Endothelial cell of umbilical vein (primary cell): ENCODE measurements around the gene MICAL3. TPM values are rescaled to one million over a fixed set of nuclear protein-coding genes. Genes with fewer than 3 reads are reported as not detected.

Source experiments
- BruUV-seq: library from RNA; stranded (reverse); fragments of 400-500 nt; replicated peaks from 2 replicates; lab custom pipeline; 2021; lab: Mats Ljungman, UMichigan
- CTCF ChIA-PET: fragments of 300-600, 350-600 bp; sonication (Branson Sonifier 250); formaldehyde crosslinking; loops from one replicate; lab custom pipeline; 2021; ENCODE audit warnings: antibody characterized with exemption, inconsistent platforms; lab: Charles Lee
- POLR2A ChIA-PET: fragments of 300-600, 350-600 bp; sonication (Branson Sonifier 250); formaldehyde crosslinking; loops from one replicate; lab custom pipeline; 2021; ENCODE audit warnings: antibody characterized with exemption, inconsistent platforms; lab: Charles Lee
- DNase-seq: peaks from one replicate; pipeline ENCODE4 v3.0.0-alpha.2; 2011; ENCODE audit warnings: low read depth, low spot score
- FAIRE-seq: peaks from 2 replicates; lab custom pipeline; 2011; peaks lifted over from hg19 to GRCh38; lab: Jason Lieb, UNC
- H2AFZ ChIP-seq: 2 replicates; pipeline ENCODE4 v1.6.0; 2012; ENCODE audit warnings: low read depth, low read length, control low read depth, inconsistent platforms
- H3K27ac ChIP-seq: 2 replicates; pipeline ENCODE4 v1.5.1; 2011; ENCODE audit warnings: low read depth, mild to moderate bottlenecking, control low read depth, low read length, moderate library complexity; ENCODE audit not compliant: insufficient read depth
- H3K27me3 ChIP-seq, 2 experiments: 2 replicates each; pipeline versions ENCODE4 v1.6.0 to v1.6.1; 2011; ENCODE audit warnings: low read length in 2 of 2, mixed read lengths in 1 of 2; ENCODE audit not compliant: control insufficient read depth in 2 of 2, insufficient read depth in 2 of 2
- H3K36me3 ChIP-seq, 2 experiments: 2 replicates in 1 of 2; 3 replicates in 1 of 2; pipeline ENCODE4 v1.5.1; 2011; ENCODE audit warnings: low read length in 2 of 2, mild to moderate bottlenecking in 1 of 2, moderate library complexity in 1 of 2; ENCODE audit not compliant: control insufficient read depth in 2 of 2, insufficient read depth in 2 of 2; ENCODE audit errors: extremely low read depth in 1 of 2
- H3K4me1 ChIP-seq: 3 replicates; pipeline ENCODE4 v1.5.1; 2011; ENCODE audit warnings: mild to moderate bottlenecking, low read length; ENCODE audit not compliant: control insufficient read depth, insufficient read depth; ENCODE audit errors: extremely low read depth
- H3K4me2 ChIP-seq: 2 replicates; pipeline ENCODE4 v1.6.1; 2011; ENCODE audit warnings: low read length, control low read depth, mixed read lengths; ENCODE audit not compliant: insufficient read depth
- H3K4me3 ChIP-seq, 3 experiments: fragments of 200-600 bp in 1 of 3; sonication (generic), shearing (Covaris generic) in 1 of 3; replicated peaks in 1 of 3; 2 replicates each; pipeline ENCODE4 v1.5.1; 2011 to 2016; ENCODE audit warnings: control low read depth in 3 of 3, low read length in 3 of 3, mild to moderate bottlenecking in 2 of 3, inconsistent platforms in 1 of 3, low read depth in 1 of 3, moderate library complexity in 1 of 3; ENCODE audit not compliant: insufficient read depth in 1 of 3
- H3K79me2 ChIP-seq: 2 replicates; pipeline ENCODE4 v1.6.0; 2012; ENCODE audit warnings: low read length, inconsistent platforms; ENCODE audit not compliant: control insufficient read depth, insufficient read depth
- H3K9ac ChIP-seq: replicated peaks from 2 replicates; pipeline ENCODE3; 2011; ENCODE audit warnings: low read length, control low read depth; ENCODE audit not compliant: insufficient read depth; ENCODE audit errors: extremely low read depth
- H3K9me1 ChIP-seq: replicated peaks from 3 replicates; pipeline ENCODE4 v1.6.0; 2011; ENCODE audit warnings: mild to moderate bottlenecking, low read length; ENCODE audit not compliant: control insufficient read depth, insufficient read depth; ENCODE audit errors: extremely low read depth
- H3K9me3 ChIP-seq: replicated peaks from 2 replicates; pipeline ENCODE4 v1.5.1; 2012; ENCODE audit warnings: low read length, inconsistent platforms; ENCODE audit not compliant: control insufficient read depth, insufficient read depth
- H4K20me1 ChIP-seq: replicated peaks from 2 replicates; pipeline ENCODE3; 2011; ENCODE audit warnings: mild to moderate bottlenecking, low read length; ENCODE audit not compliant: control insufficient read depth, insufficient read depth; ENCODE audit errors: extremely low read depth
- EZH2 ChIP-seq: IDR thresholded peaks from 2 replicates; pipeline ENCODE4 v1.6.1; 2012; ENCODE audit warnings: borderline replicate concordance, low read depth, mild to moderate bottlenecking, moderate library complexity, low read length, inconsistent platforms; ENCODE audit not compliant: severe bottlenecking
- FOS ChIP-seq: IDR thresholded peaks from 2 replicates; pipeline ENCODE4 v1.6.1; 2011; ENCODE audit warnings: mild to moderate bottlenecking, low read length, moderate library complexity, borderline replicate concordance; ENCODE audit not compliant: insufficient read depth
- GATA2 ChIP-seq: IDR thresholded peaks from 2 replicates; pipeline ENCODE4 v1.7.0; 2011; ENCODE audit warnings: low read depth, mild to moderate bottlenecking, moderate library complexity, mixed read lengths, low read length; ENCODE audit not compliant: insufficient read length, insufficient read depth
- JUN ChIP-seq: IDR thresholded peaks from 2 replicates; pipeline ENCODE4 v1.6.1; 2011; ENCODE audit warnings: borderline replicate concordance, low read depth; ENCODE audit not compliant: insufficient read length, insufficient read depth
- MYC ChIP-seq: IDR thresholded peaks from one replicate; pipeline ENCODE4 v1.6.1; 2011; ENCODE audit warnings: mild to moderate bottlenecking, low read depth, low read length
- POLR2A ChIP-seq: IDR thresholded peaks from 2 replicates; pipeline ENCODE4 v1.6.1; 2012; ENCODE audit warnings: low read depth, mild to moderate bottlenecking, control low read depth, low read length
- POLR2AphosphoS5 ChIP-seq: IDR thresholded peaks from 2 replicates; pipeline ENCODE4 v1.6.1; 2012; ENCODE audit warnings: low read depth, mild to moderate bottlenecking, control low read depth, low read length, moderate library complexity; ENCODE audit not compliant: insufficient read depth
- dilution Hi-C: fragments of 300-500 bp; cut with MboI; formaldehyde crosslinking; loops from one replicate; pipeline ENCODE4 v1.15.0; 2019; ENCODE audit warnings: low sequenced_read_pairs; ENCODE audit not compliant: extremely low pct_ligation_motif_present
- intact Hi-C: fragments of 100-400 bp; cut with micrococcal nuclease; formaldehyde crosslinking; loops from one replicate; pipeline ENCODE4 v1.10.0; 2022
- polyA plus RNA-seq, 4 experiments: library from polyadenylated mRNA; depleted of rRNA in 3 of 4; stranded (reverse) in 3 of 4; unstranded in 1 of 4; fragments of >200 nt; gene quantifications; 2 replicates each; pipeline versions ENCODE4 v1.2.1 to v1.2.3, GENCODE V29; 2011 to 2012; ENCODE audit warnings: missing spikeins in 1 of 4
- total RNA-seq: library from RNA; stranded (reverse); gene quantifications from 2 replicates; pipeline ENCODE4 v1.2.3, GENCODE V29; 2021
- TF ChIP-seq, protein P1 (sequence below), 2 donors: IDR thresholded peaks; 1 replicate in 1 of 2; 2 replicates in 1 of 2; pipeline ENCODE4 v1.5.1; 2011; ENCODE audit warnings: low read length in 2 of 2, mild to moderate bottlenecking in 2 of 2, moderate library complexity in 2 of 2, control low read depth in 1 of 2, inconsistent platforms in 1 of 2, low read depth in 1 of 2; ENCODE audit not compliant: insufficient read depth in 1 of 2; ENCODE audit errors: extremely low read depth in 1 of 2
- TF ChIP-seq, protein P2 (sequence below): IDR thresholded peaks from 2 replicates; pipeline ENCODE4 v1.6.1; 2011; ENCODE audit not compliant: insufficient read depth, insufficient read length

MICAL3 gene
- total and polyA plus RNA-seq, 2 donors (not counting 3 experiments of a cell fraction or from before 2014, with no cell fraction given), result 14.5 to 63.7 TPM

DNA sequence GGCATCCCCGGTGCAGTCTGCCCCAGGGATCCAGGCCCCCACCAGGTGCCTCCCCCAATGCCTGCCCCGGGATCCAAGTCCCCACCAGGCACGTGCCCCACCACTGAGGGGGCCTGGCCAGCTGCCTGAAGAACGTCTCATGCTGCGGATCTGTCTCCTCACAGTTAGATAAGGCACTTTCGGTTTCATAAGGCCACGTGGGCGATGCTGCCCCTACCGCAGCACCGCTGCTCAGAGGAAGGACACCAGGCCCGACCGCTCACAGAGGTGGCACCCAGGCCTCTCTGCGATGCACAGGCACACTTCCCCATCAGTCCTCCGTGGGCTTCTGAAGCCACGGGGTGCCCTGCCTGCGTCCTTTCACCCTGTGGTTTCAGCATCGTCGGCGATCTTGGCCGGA, 182.0 kb downstream of the MICAL3 start:
- ChIA-PET POLR2A (no interaction called here), CTCF (interaction anchor here (0.7 kb wide), 1 partner anchor 116 kb away, joined by 3 read pairs; no protein-coding TSS in a partner anchor)
- no peak overlapping the region for H3K27ac ChIP-seq
- peaks cover 0 to 15% of the 10 kb centered on the region in 2 experiments for H3K36me3 ChIP-seq
- H3K4me3 ChIP-seq, result no peak overlapping the region
- no peak overlapping the region for H3K4me2 ChIP-seq
- TF ChIP-seq FOS (no peak), POLR2AphosphoS5 (no peak), JUN (no peak), EZH2 (no peak), GATA2 (no peak), POLR2A (no peak), MYC (no peak)
- TF ChIP-seq, protein P1, sequence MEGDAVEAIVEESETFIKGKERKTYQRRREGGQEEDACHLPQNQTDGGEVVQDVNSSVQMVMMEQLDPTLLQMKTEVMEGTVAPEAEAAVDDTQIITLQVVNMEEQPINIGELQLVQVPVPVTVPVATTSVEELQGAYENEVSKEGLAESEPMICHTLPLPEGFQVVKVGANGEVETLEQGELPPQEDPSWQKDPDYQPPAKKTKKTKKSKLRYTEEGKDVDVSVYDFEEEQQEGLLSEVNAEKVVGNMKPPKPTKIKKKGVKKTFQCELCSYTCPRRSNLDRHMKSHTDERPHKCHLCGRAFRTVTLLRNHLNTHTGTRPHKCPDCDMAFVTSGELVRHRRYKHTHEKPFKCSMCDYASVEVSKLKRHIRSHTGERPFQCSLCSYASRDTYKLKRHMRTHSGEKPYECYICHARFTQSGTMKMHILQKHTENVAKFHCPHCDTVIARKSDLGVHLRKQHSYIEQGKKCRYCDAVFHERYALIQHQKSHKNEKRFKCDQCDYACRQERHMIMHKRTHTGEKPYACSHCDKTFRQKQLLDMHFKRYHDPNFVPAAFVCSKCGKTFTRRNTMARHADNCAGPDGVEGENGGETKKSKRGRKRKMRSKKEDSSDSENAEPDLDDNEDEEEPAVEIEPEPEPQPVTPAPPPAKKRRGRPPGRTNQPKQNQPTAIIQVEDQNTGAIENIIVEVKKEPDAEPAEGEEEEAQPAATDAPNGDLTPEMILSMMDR (IDR thresholded peaks at IDR 0.05; ENCODE audit: extremely low read depth in 1 of 2, insufficient read depth in 1 of 2, low read depth in 1 of 2, low read length in 2 of 2), result no peak
- TF ChIP-seq, protein P2, sequence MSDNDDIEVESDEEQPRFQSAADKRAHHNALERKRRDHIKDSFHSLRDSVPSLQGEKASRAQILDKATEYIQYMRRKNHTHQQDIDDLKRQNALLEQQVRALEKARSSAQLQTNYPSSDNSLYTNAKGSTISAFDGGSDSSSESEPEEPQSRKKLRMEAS, result no peak
- H3K4me1 ChIP-seq, result no peaks in the 10 kb centered on the region
- no peaks in the 10 kb centered on the region for H3K27me3 ChIP-seq
- no peaks in the 10 kb centered on the region for H3K9me1 ChIP-seq
- H3K79me2 ChIP-seq, result no peaks in the 10 kb centered on the region
- no peak overlapping the region for H3K9ac ChIP-seq
- H3K9me3 ChIP-seq, result no peaks in the 10 kb centered on the region
- FAIRE-seq (no peak), DNase-seq (no peak)
- BruUV-seq, result no TSS peak
- dilution Hi-C loops (no loop called here), intact Hi-C loops (no loop called here)
- H4K20me1 ChIP-seq, result no peaks in the 10 kb centered on the region
- H2AFZ ChIP-seq, result no peak overlapping the region
